ENCODE data around the gene SRP72. TPM values are rescaled to one million over a fixed set of nuclear protein-coding genes. Genes with fewer than 3 reads are reported as not detected.

SRP72 gene
- total and polyA plus RNA-seq, 2 of the 4 experiments (the other 2 are of a cell fraction), result 73.8 to 123 TPM

GRCh38 chr4:56496241-56496640 lies 28.8 kb downstream of the SRP72 start:
- POLR2A ChIA-PET (ENCODE audit: unreplicated experiment), result no interaction called here
- Histone ChIP-seq H4K20me1 (ENCODE audit: insufficient read depth, low read length) (no peaks in the 10 kb centered on the region), H3K4me2 (ENCODE audit: low read depth, low read length) (no peak overlapping the region), H4K8ac (ENCODE audit: low read depth in 2 of 2, low read length in 2 of 2) (no peak overlapping the region), H3K4me3 (ENCODE audit: insufficient read depth, low read depth, low read length) (no peak overlapping the region), H3K27me3 (ENCODE audit: control insufficient read depth, insufficient read depth, low read length) (no peaks in the 10 kb centered on the region), H4K5ac (ENCODE audit: low read depth, low read length) (no peak overlapping the region), H2BK20ac (ENCODE audit: low read depth, low read length) (no peak overlapping the region), H2BK120ac (ENCODE audit: low read depth, low read length) (no peak overlapping the region), H3K9ac (ENCODE audit: low read depth, low read length) (no peak overlapping the region), H3K4ac (ENCODE audit: low read depth, low read length) (no peak overlapping the region), H2AK5ac (ENCODE audit: low read depth, low read length) (no peak overlapping the region), H2AFZ (replicated peaks; ENCODE audit: low read length, poor library complexity) (no peak overlapping the region), H3K27ac (ENCODE audit: insufficient read depth, low read length) (no peak overlapping the region), H2BK5ac (ENCODE audit: low read depth, low read length, poor library complexity, severe bottlenecking) (no peak overlapping the region), H3K9me1 (ENCODE audit: insufficient read depth, low read length) (no peaks in the 10 kb centered on the region), H3K18ac (ENCODE audit: low read depth, low read length) (no peak overlapping the region), H3K4me1 (ENCODE audit: control insufficient read depth, insufficient read depth, low read length) (no peaks in the 10 kb centered on the region), H2AK9ac (replicated peaks; ENCODE audit: low read depth, low read length, poor library complexity) (no peak overlapping the region), H3K36me3 (ENCODE audit: control insufficient read depth, insufficient read depth, low read length) (peaks cover 20% of the 10 kb centered on the region), H2BK15ac (ENCODE audit: low read depth, low read length) (no peak overlapping the region), H3K23ac (ENCODE audit: low read depth, low read length) (no peak overlapping the region), H3K79me1 (ENCODE audit: low read depth in 1 of 2, low read length in 2 of 2) (peaks cover 0 to 5% of the 10 kb centered on the region in 2 experiments; a peak in 1 of 4 replicates), H3K9me3 (ENCODE audit: control insufficient read depth, insufficient read depth, low read length) (no peaks in the 10 kb centered on the region), H4K91ac (ENCODE audit: insufficient read depth, low read depth, low read length) (no peak overlapping the region), H3K14ac (replicated peaks; ENCODE audit: low read depth, low read length) (no peak overlapping the region), H3K56ac (ENCODE audit: extremely low read depth, insufficient read depth, low read length) (no peak overlapping the region)
- no CpG with 5 or more reads among the region's 1 CpG for WGBS, 2 experiments (ENCODE audit: extremely low coverage in 2 of 2, insufficient read length in 1 of 2)
- ATAC-seq (ENCODE audit: low read depth) (no peak), DNase-seq (no peak)
- BruUV-seq (replicated peaks), result no TSS peak
- TF ChIP-seq, protein P1, sequence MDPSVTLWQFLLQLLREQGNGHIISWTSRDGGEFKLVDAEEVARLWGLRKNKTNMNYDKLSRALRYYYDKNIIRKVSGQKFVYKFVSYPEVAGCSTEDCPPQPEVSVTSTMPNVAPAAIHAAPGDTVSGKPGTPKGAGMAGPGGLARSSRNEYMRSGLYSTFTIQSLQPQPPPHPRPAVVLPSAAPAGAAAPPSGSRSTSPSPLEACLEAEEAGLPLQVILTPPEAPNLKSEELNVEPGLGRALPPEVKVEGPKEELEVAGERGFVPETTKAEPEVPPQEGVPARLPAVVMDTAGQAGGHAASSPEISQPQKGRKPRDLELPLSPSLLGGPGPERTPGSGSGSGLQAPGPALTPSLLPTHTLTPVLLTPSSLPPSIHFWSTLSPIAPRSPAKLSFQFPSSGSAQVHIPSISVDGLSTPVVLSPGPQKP (IDR thresholded peaks at IDR 0.05; ENCODE audit: borderline replicate concordance, low read depth, low read length), result no peak
- no peak for TF ChIP-seq MAFK (IDR thresholded peaks at IDR 0.05; ENCODE audit: low read depth, low read length)
- TF ChIP-seq FOS (IDR thresholded peaks at IDR 0.05; ENCODE audit: low read depth, low read length), result no peak
- TF ChIP-seq, protein P2, sequence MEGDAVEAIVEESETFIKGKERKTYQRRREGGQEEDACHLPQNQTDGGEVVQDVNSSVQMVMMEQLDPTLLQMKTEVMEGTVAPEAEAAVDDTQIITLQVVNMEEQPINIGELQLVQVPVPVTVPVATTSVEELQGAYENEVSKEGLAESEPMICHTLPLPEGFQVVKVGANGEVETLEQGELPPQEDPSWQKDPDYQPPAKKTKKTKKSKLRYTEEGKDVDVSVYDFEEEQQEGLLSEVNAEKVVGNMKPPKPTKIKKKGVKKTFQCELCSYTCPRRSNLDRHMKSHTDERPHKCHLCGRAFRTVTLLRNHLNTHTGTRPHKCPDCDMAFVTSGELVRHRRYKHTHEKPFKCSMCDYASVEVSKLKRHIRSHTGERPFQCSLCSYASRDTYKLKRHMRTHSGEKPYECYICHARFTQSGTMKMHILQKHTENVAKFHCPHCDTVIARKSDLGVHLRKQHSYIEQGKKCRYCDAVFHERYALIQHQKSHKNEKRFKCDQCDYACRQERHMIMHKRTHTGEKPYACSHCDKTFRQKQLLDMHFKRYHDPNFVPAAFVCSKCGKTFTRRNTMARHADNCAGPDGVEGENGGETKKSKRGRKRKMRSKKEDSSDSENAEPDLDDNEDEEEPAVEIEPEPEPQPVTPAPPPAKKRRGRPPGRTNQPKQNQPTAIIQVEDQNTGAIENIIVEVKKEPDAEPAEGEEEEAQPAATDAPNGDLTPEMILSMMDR (conservative IDR thresholded peaks at IDR 0.05; ENCODE audit: low read depth, low read length), result no peak
- no peak for TF ChIP-seq USF2 (IDR thresholded peaks at IDR 0.05; ENCODE audit: low read depth, low read length)
- no peak for TF ChIP-seq BHLHE40 (IDR thresholded peaks at IDR 0.05; ENCODE audit: low read depth, low read length)
- TF ChIP-seq CHD1 (IDR thresholded peaks at IDR 0.05; ENCODE audit: low read depth, low read length), result no peak
- TF ChIP-seq RFX5 (IDR thresholded peaks at IDR 0.05; ENCODE audit: low read depth, low read length), result no peak
- TF ChIP-seq CEBPB (IDR thresholded peaks at IDR 0.05; ENCODE audit: low read depth, low read length), result no peak
- no peak for TF ChIP-seq NFE2L2 (IDR thresholded peaks at IDR 0.05; ENCODE audit: low read depth, low read length)
- TF ChIP-seq MAZ (IDR thresholded peaks at IDR 0.05; ENCODE audit: borderline replicate concordance, low read depth, low read length), result no peak
- TF ChIP-seq MXI1 (IDR thresholded peaks at IDR 0.05; ENCODE audit: borderline replicate concordance, low read depth, low read length), result no peak
- no peak for TF ChIP-seq POLR2A (IDR thresholded peaks at IDR 0.05; ENCODE audit: low read depth, low read length)
- no peak for TF ChIP-seq RCOR1 (IDR thresholded peaks at IDR 0.05; ENCODE audit: insufficient replicate concordance, low read length)
- no peak for TF ChIP-seq SMC3 (IDR thresholded peaks at IDR 0.05; ENCODE audit: low read depth, low read length)
- no peak for TF ChIP-seq RAD21 (IDR thresholded peaks at IDR 0.05; ENCODE audit: low read length)
- CTCF ChIA-PET, result interaction anchor here (0.6 kb wide), 1 partner anchor 13 kb away, joined by 3 read pairs; no protein-coding TSS in a partner anchor
- intact Hi-C loops (cut with micrococcal nuclease) (no loop called here), dilution Hi-C loops (cut with HindIII; ENCODE audit: low sequenced_read_pairs, unreplicated experiment) (no loop called here), in situ Hi-C loops (cut with MboI; ENCODE audit: low sequenced_read_pairs) (no loop called here)

All from IMR-90 (cell line).